ENCODE measurements around the gene LRRC32. TPM values are rescaled to one million over a fixed set of nuclear protein-coding genes. Genes with fewer than 3 reads are reported as not detected.

LRRC32 gene
- total RNA-seq, 2 donors from 2014 or later, result 0.08 TPM; not detected in 1

DNA sequence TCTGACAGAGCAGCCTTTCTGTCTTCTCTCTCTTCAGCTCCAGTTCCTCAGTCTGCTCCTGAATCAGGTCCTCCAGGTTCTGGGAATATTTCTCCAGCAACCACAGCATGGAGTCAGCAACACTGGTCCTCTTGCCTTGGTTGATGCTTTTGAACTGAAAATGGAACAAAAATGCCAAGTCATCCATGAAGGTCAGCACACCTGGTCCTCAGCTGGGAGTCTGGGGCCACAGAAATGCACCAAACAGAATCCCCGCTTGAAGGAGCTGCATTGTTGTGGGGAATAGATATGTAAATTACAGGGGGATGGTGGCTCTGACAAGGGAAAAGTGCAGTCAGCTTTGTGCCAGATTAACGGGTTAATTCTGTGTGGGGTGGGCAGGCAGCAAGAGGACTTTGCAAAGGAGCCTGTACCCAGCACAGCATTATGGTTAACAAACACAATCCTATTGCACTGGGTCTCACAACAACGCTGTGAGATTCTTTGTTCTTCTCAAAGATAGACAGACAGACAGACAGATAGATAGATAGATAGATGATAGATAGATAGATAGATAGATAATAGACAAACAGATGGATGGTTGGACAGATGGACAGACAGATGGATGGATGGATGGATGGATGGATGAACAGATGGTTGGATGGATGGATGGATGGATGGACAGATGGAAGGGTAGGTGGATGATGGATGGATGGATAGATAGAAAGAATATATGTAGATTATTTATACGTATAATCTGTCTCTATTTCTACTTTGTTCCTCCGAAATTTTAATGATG, 33.8 kb upstream of the LRRC32 start:
- H3K4me3 Mint-ChIP-seq, result no peak overlapping the region
- H3K9me3 Mint-ChIP-seq, result no peaks in the 10 kb centered on the region
- ATAC-seq (no peak), DNase-seq (ENCODE audit: low spot score) (no peak)
- peaks cover 7 to 17% of the 10 kb centered on the region in 2 donors for H3K27me3 Mint-ChIP-seq
- H3K4me1 Mint-ChIP-seq (ENCODE audit: low read depth in 2 of 2), result no peaks in the 10 kb centered on the region
- no peak overlapping the region for H3K27ac Mint-ChIP-seq
- no peaks in the 10 kb centered on the region for H3K36me3 Mint-ChIP-seq

DNA sequence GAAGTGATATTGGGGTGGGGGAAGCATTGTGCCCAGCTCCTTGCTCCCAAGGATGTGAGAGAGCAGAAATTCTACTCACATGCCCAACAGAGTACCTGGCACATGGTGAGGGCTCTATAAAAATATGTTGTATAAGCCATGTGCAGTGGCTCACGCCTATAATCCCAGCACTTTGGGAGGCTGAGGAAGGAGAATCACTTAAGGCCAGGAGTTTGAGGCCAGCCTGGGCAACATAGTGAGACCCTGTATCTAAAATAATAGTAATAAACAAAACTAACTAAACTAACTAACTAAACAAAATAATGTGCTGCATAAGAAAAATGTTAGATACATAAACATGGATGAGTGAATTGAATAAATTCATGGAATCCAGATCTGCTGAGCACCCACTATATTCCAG, 33.2 kb upstream of the LRRC32 start:
- H3K4me1 Mint-ChIP-seq (ENCODE audit: low read depth in 2 of 2), result no peaks in the 10 kb centered on the region
- H3K9me3 Mint-ChIP-seq, result no peaks in the 10 kb centered on the region
- no peak overlapping the region for H3K27ac Mint-ChIP-seq
- H3K4me3 Mint-ChIP-seq, result no peak overlapping the region
- no peaks in the 10 kb centered on the region for H3K36me3 Mint-ChIP-seq
- DNase-seq (ENCODE audit: low spot score) (no peak), ATAC-seq (no peak)
- H3K27me3 Mint-ChIP-seq, result peaks cover 7 to 17% of the 10 kb centered on the region in 2 donors

DNA sequence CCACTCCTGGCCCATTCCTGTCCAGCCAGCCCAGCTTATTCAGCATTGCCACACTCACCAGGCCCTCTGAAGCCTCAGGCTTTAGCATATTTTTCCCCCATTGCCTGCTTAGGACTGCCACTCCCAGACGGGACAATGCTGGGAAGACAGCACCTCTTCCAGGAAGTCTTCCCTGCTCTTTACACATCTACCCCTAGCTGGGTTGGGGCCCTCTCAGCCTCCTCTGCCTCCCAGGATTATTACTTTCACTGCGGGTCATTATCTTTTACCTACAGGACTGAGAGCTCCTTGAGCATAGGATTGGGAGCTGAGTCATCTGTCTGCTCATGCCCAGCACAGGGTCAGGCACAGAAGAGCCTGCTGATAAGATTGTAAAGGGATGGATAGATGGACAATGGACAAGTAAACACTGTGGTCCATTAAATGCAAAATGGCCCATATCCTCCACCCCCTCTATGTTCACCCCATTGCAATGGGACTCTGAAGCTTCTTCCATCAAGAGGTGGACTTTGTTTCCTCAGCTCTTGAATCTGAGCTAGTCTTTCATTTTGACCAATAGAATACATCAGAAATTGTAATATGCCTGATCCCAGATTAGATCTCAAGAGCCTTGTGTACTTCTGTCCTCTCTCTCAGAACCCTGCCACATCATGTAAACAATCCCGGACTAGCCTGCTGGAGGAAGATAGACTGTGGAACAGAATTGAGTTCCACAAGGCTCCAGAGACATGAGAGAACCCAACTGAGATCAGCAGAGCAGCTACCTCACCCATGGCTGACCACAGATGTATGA, 32.0 kb upstream of the LRRC32 start:
- Mint-ChIP-seq H3K4me3 (no peak overlapping the region), H3K27ac (no peak overlapping the region), H3K4me1 (ENCODE audit: low read depth in 2 of 2) (no peaks in the 10 kb centered on the region), H3K9me3 (no peaks in the 10 kb centered on the region), H3K27me3 (peaks cover 7 to 17% of the 10 kb centered on the region in 2 donors), H3K36me3 (no peaks in the 10 kb centered on the region)
- DNase-seq (ENCODE audit: low spot score) (no peak), ATAC-seq (no peak)

DNA sequence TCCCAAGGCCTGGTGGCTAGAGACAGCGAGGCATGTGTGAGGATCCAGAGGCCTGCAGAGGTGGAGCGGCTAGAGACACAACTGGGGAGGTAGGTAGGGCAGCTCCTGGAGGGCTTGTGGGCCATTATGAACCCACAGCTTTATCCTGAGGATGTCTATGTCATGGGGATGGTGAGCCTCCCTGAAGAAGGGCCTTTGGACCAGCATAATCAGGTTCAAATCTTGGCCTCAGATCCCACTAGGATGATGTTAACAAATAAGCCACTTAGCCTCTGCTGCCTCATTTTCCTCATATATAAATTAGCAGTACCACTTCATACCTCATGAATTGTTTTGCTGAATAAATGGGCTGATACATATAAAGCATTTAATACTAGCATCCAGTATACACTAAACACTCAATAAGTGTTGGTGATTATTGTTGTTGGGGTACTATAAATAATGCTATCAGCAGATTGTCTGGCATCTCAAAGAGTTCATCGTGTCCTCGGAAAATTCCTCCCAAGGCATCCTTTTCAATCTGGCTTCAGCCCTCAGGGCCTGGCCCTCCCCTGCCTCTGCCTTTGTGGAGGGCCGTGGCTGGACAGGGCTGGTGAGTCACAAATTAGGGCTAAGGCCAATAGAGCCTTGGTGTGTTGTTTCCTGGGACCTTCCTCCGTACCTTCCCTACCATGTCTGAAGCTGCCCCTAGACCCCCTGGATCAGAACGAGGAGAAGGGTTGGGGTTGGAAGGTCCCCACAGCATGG, 30.9 kb upstream of the LRRC32 start:
- H3K27ac Mint-ChIP-seq, result no peak overlapping the region
- ATAC-seq (no peak), DNase-seq (ENCODE audit: low spot score) (no peak)
- H3K4me1 Mint-ChIP-seq (ENCODE audit: low read depth in 2 of 2), result no peaks in the 10 kb centered on the region
- H3K36me3 Mint-ChIP-seq, result no peaks in the 10 kb centered on the region
- H3K9me3 Mint-ChIP-seq, result no peaks in the 10 kb centered on the region
- no peak overlapping the region for H3K4me3 Mint-ChIP-seq
- H3K27me3 Mint-ChIP-seq, result peaks cover 7 to 17% of the 10 kb centered on the region in 2 donors

DNA sequence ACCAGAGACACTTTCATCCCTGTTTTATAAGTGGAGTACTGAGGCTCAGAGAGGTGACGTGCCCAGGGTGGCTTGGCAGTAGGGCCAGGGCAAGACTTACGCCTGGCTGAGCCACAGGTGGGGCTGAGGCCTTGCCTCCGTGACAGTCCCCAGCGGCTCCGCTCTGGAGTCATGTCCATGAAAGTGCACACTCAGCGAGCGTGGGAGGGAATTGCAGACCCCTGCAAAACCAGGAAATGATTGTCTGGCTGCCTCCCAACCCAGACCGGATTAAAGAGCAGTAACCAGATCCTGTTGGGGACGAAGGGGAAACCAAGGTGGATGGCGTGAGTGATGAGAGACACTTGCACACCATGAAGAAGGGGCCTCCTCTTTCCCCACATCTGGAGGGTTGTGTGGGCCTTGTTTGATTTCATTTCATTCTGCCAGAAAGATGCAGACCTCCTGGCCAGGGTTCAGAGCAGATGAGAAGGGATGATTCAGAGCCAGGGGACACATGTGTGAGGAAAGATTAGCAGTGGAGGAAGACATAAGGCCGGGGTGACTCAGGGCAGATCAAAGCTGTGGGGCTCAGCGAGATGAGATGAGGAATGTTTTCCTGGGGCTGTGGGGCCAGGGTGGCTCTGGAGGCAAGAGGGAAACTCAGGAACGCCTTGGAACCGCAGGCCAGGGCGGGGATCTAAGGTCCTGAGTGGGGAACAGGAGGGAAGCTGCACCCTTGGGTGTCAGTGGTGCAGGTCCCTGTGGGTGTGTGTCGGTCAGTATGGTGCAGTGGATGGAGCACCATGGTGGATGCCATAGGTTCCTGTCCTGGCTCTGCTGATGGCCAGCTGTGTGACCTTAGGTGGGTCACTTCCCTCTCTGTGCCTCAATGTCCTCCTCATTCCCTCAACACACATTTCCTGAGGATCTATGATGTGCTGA, 29.9 kb upstream of the LRRC32 start:
- no peak for DNase-seq (ENCODE audit: low spot score)
- ATAC-seq, result no peak
- Mint-ChIP-seq H3K4me3 (no peak overlapping the region), H3K36me3 (no peaks in the 10 kb centered on the region), H3K9me3 (no peaks in the 10 kb centered on the region), H3K27ac (no peak overlapping the region), H3K4me1 (ENCODE audit: low read depth in 2 of 2) (peaks cover 3 to 6% of the 10 kb centered on the region in 2 donors), H3K27me3 (peaks cover 10 to 17% of the 10 kb centered on the region in 2 donors)

DNA sequence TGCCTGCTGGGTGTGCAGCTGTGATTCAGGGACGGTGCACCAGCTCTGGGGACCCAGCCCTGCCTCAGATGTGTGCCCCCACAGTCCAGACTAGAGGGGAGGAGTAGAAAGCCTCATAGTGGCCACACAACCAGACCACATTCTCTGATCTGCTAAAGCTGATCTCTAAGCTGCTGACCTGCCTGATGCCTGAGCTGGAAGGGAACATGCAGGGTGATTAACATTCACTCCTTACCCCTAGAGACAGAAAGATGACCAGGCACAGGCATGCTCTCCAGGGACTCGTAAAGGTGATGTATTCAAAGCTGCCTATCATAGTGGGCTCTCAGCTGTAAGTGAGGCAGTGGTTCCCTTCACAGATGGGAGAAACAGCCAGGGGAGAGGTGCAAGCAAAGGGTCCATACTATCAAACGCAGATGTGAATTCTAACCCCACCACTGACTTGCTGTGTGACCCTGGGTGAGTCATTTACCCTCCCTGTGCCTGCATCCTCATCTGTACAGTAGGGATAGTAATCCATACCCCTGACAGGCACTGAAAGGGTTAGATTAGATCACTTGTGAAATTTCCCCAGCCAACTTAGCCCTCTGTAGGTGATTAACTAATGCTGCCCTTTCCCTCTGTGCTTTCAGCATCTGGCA, 29.0 kb upstream of the LRRC32 start:
- Mint-ChIP-seq H3K36me3 (no peaks in the 10 kb centered on the region), H3K27me3 (peaks cover 10 to 14% of the 10 kb centered on the region in 2 donors), H3K4me3 (no peak overlapping the region), H3K27ac (no peak overlapping the region), H3K4me1 (ENCODE audit: low read depth in 2 of 2) (peaks cover 3 to 9% of the 10 kb centered on the region in 2 donors), H3K9me3 (no peaks in the 10 kb centered on the region)
- ATAC-seq (no peak), DNase-seq (ENCODE audit: low spot score) (no peak)

DNA sequence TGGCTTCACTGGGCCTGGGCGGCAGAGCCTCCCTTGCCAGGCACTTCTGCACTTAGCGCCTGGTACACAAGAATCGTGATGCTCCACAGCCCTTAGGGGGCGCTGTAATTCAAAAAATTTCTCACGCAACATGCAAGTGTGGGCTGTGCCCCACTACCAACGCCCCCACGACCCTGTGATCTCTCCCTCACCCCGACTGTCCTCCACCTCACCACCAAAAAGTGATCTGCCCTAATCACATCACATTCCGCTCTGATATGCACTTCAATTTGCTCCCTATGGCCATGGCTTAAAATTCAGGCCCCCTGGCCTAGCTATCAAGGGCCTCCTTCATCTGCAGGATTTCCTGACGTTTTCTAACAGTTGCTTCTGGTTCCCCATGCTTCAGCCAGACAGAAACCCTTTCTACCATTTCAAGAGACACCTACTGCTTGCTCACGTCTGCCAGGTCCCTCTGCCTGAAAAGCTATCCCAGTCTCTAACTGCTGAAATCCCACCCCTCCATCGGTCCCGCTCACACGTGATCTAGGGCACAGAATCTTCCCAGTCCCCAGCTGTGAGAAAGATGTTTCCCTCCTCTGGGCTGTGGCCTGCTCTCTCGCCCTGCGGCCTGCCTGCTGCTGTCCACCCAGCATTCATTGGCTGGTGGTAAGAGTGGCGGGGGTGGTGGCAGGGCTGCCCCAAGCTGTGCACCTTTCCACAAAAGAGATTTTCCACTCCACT, 27.9 kb upstream of the LRRC32 start:
- H3K36me3 Mint-ChIP-seq, result no peaks in the 10 kb centered on the region
- no peaks in the 10 kb centered on the region for H3K9me3 Mint-ChIP-seq
- no peak overlapping the region for H3K27ac Mint-ChIP-seq
- ATAC-seq (no peak), DNase-seq (ENCODE audit: low spot score) (no peak)
- no peak overlapping the region for H3K4me3 Mint-ChIP-seq
- peaks cover 8 to 10% of the 10 kb centered on the region in 2 donors for H3K27me3 Mint-ChIP-seq
- H3K4me1 Mint-ChIP-seq (ENCODE audit: low read depth in 2 of 2), result peaks cover 3 to 9% of the 10 kb centered on the region in 2 donors

DNA sequence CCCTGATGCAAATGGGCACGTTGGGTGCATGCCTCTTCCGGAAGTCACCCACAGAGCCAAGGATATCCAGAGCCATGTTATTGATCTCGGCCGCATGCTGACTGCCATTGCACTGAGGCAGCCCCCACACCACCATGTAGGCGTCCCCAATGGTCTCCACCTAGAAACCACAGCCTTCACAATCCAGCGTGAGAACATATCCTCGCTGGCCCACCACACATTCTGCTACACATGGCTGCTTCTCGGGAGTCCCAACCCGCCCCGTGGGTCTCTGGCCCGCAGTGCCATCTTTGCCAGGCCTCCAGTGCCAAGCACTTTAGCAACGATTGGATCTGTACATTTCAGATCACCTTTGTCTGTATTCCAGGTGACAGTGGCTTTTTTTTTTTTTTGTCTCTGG, 26.2 kb upstream of the LRRC32 start:
- Mint-ChIP-seq H3K4me3 (no peak overlapping the region), H3K9me3 (no peaks in the 10 kb centered on the region), H3K36me3 (no peaks in the 10 kb centered on the region), H3K27ac (no peak overlapping the region), H3K27me3 (peaks cover 3 to 14% of the 10 kb centered on the region in 2 donors), H3K4me1 (ENCODE audit: low read depth in 2 of 2) (peaks cover 3 to 9% of the 10 kb centered on the region in 2 donors)
- no peak for ATAC-seq
- no peak for DNase-seq (ENCODE audit: low spot score)

DNA sequence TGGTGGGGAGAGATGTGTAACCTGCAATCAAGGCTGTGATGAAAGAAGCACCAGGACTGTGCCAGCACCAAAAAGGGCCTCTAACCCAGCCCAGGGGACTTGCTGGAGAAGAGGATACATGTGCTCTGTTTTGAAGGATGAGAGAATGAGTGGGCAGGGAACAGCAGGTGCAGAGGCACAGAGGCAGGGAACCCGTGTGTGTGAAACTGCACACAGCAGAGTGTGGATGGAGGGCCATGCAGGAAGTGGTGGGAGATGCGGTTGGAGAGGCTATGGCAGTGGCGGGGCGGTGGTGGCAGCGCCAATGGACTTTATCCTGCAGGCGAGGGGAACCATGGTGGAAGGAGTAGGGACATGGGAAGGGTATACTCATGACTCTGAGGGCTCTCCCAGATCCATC, 25.2 kb upstream of the LRRC32 start:
- peaks cover 3 to 14% of the 10 kb centered on the region in 2 donors for H3K27me3 Mint-ChIP-seq
- no peaks in the 10 kb centered on the region for H3K9me3 Mint-ChIP-seq
- peaks cover 3 to 9% of the 10 kb centered on the region in 2 donors for H3K4me1 Mint-ChIP-seq (ENCODE audit: low read depth in 2 of 2)
- H3K27ac Mint-ChIP-seq, result no peak overlapping the region
- no peak overlapping the region for H3K4me3 Mint-ChIP-seq
- H3K36me3 Mint-ChIP-seq, result no peaks in the 10 kb centered on the region
- no peak for ATAC-seq
- DNase-seq (ENCODE audit: low spot score), result no peak

DNA sequence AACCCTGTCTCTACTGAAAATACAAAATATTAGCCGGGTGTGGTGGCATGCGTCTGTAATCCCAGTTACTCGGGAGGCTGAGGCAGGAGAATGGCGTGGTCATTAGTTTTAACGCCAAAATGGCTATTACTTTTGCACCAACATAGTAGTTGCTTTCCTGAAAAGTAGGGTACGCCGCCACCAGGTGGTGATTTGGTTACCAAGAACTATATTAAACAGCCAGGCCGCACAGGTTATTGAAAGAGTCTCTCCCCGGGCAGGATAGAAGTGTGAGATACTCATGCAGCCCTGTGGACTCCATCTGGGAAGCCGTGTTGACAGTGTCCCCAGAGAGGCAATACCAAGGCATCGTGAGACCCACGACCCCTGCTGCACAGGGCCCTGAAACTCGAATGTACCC, 24.6 kb upstream of the LRRC32 start:
- ATAC-seq, result no peak
- Mint-ChIP-seq H3K9me3 (no peaks in the 10 kb centered on the region), H3K36me3 (no peaks in the 10 kb centered on the region), H3K4me3 (no peak overlapping the region), H3K4me1 (ENCODE audit: low read depth in 2 of 2) (peaks cover 3 to 9% of the 10 kb centered on the region in 2 donors), H3K27ac (no peak overlapping the region), H3K27me3 (peaks cover 3 to 10% of the 10 kb centered on the region in 2 donors)
- no peak for DNase-seq (ENCODE audit: low spot score)

DNA sequence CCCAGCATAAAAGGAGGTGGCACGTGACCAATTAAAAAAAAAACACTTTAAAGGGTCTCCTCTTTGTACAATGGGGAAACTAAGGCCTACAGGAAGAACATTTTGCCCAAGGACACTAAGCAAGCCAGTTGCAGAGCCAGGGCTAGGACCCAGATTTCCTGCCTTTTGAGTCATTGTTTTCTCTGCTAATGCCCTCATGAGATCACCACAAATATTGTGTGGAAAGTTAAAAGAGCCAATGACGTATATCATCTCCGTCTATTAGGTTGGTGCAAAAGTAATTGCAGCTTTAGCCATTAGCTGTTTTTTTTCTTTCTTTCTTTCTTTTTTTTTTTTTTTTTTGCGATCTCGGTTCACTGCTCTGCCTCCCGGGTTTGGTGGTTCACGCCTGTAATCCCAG, 24.1 kb upstream of the LRRC32 start:
- Mint-ChIP-seq H3K4me1 (ENCODE audit: low read depth in 2 of 2) (peaks cover 3 to 9% of the 10 kb centered on the region in 2 donors), H3K27me3 (peaks cover 3 to 7% of the 10 kb centered on the region in 2 donors), H3K27ac (no peak overlapping the region), H3K4me3 (no peak overlapping the region), H3K9me3 (no peaks in the 10 kb centered on the region), H3K36me3 (no peaks in the 10 kb centered on the region)
- no peak for ATAC-seq
- DNase-seq (ENCODE audit: low spot score), result no peak

DNA sequence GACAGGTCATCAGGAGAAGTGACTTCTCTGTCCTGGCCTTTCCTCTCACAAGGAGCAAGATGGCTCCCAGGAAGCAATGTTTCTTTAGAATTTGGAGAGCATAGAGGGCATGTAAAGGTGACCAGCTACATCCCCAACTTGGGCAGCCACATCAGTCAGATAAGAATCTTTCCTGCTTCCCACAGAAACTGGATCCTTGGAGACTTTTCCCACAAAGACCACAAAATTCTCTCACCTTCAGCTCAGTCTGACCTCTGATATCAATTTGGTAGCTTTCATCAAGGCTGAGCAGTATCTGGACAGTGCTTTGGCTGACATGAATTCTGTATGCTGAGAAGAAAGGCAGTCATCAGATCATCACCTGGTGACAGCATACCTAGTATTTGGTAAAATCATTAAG, 23.3 kb upstream of the LRRC32 start:
- Mint-ChIP-seq H3K27me3 (peaks cover 3 to 7% of the 10 kb centered on the region in 2 donors), H3K9me3 (no peaks in the 10 kb centered on the region), H3K27ac (no peak overlapping the region), H3K36me3 (no peaks in the 10 kb centered on the region), H3K4me1 (ENCODE audit: low read depth in 2 of 2) (peaks cover 3 to 9% of the 10 kb centered on the region in 2 donors), H3K4me3 (no peak overlapping the region)
- no peak for DNase-seq (ENCODE audit: low spot score)
- ATAC-seq, result no peak
